H9 (cell line): Measurements from ENCODE around the gene ELANE. TPM values are rescaled to one million over a fixed set of nuclear protein-coding genes. Genes with fewer than 3 reads are reported as not detected.

Experiments used
- DNase-seq: peaks from one replicate; pipeline ENCODE4 v3.0.0-alpha.2; 2017
- H2AFZ ChIP-seq: one replicate; pipeline ENCODE4 v1.6.1; 2013; ENCODE audit warnings: mild to moderate bottlenecking, low read length, control low read depth, moderate library complexity
- H2AK5ac ChIP-seq: 2 replicates; pipeline ENCODE4 v1.6.1; 2013; ENCODE audit warnings: low read length, control low read depth, mixed read lengths; ENCODE audit not compliant: insufficient read length
- H2BK120ac ChIP-seq: one replicate; pipeline ENCODE4 v1.6.1; 2013; ENCODE audit warnings: low read depth, mild to moderate bottlenecking, low read length, control low read depth, inconsistent platforms; ENCODE audit not compliant: poor library complexity, severe bottlenecking
- H2BK12ac ChIP-seq: 2 replicates; pipeline ENCODE4 v1.6.1; 2013; ENCODE audit warnings: low read length, control low read depth, mixed read lengths, low read depth; ENCODE audit not compliant: insufficient read length
- H2BK15ac ChIP-seq: 2 replicates; pipeline ENCODE4 v1.6.1; 2013; ENCODE audit warnings: low read depth, low read length, control low read depth
- H2BK20ac ChIP-seq: one replicate; pipeline ENCODE4 v1.6.1; 2013; ENCODE audit warnings: low read depth, mild to moderate bottlenecking, low read length, control low read depth, inconsistent platforms; ENCODE audit not compliant: poor library complexity, severe bottlenecking
- H2BK5ac ChIP-seq: 2 replicates; pipeline ENCODE4 v1.6.1; 2013; ENCODE audit warnings: low read length, control low read depth, mixed read lengths; ENCODE audit not compliant: insufficient read length
- H3K14ac ChIP-seq: 2 replicates; pipeline ENCODE4 v1.6.1; 2013; ENCODE audit warnings: low read length, control low read depth; ENCODE audit not compliant: insufficient read depth
- H3K18ac ChIP-seq: 2 replicates; pipeline ENCODE4 v1.6.1; 2013; ENCODE audit warnings: low read depth, mild to moderate bottlenecking, mixed read lengths, low read length, control low read depth; ENCODE audit not compliant: insufficient read length
- H3K23ac ChIP-seq: 2 replicates; pipeline ENCODE4 v1.6.1; 2013; ENCODE audit warnings: low read length, control low read depth, mixed read lengths, low read depth; ENCODE audit not compliant: insufficient read length
- H3K23me2 ChIP-seq: 2 replicates; pipeline ENCODE4 v1.6.1; 2013; ENCODE audit warnings: low read depth, mild to moderate bottlenecking, mixed read lengths, low read length, control low read depth; ENCODE audit not compliant: insufficient read length, poor library complexity, severe bottlenecking
- H3K27ac ChIP-seq: 2 replicates; pipeline ENCODE4 v1.5.1; 2013; ENCODE audit warnings: low read length, control low read depth, mixed read lengths, low read depth; ENCODE audit not compliant: insufficient read length
- H3K27me3 ChIP-seq: 2 replicates; pipeline ENCODE4 v1.6.1; 2013; ENCODE audit warnings: low read length, control low read depth, inconsistent platforms; ENCODE audit not compliant: insufficient read depth
- H3K4ac ChIP-seq: 2 replicates; pipeline ENCODE4 v1.6.1; 2013; ENCODE audit warnings: low read depth, mild to moderate bottlenecking, control low read depth, inconsistent platforms, low read length, moderate library complexity
- H3K4me1 ChIP-seq: 2 replicates; pipeline ENCODE4 v1.6.1; 2013; ENCODE audit warnings: low read length, control low read depth, inconsistent platforms; ENCODE audit not compliant: insufficient read depth
- H3K4me2 ChIP-seq: 2 replicates; pipeline ENCODE4 v1.6.1; 2013; ENCODE audit warnings: low read length, control low read depth, mixed read lengths; ENCODE audit not compliant: insufficient read length, insufficient read depth
- H3K56ac ChIP-seq: 2 replicates; pipeline ENCODE4 v1.6.1; 2013; ENCODE audit warnings: low read depth, mild to moderate bottlenecking, mixed read lengths, low read length, control low read depth; ENCODE audit not compliant: insufficient read length
- H3K79me1 ChIP-seq: 2 replicates; pipeline ENCODE4 v1.6.1; 2013; ENCODE audit warnings: low read depth, mild to moderate bottlenecking, moderate library complexity, low read length, control low read depth, inconsistent platforms; ENCODE audit not compliant: insufficient read depth, poor library complexity, severe bottlenecking
- H3K79me2 ChIP-seq: 2 replicates; pipeline ENCODE4 v1.6.1; 2013; ENCODE audit warnings: low read length, control low read depth, inconsistent platforms; ENCODE audit not compliant: insufficient read depth
- H3K9ac ChIP-seq: 2 replicates; pipeline ENCODE4 v1.6.1; 2013; ENCODE audit warnings: low read length, control low read depth, mixed read lengths; ENCODE audit not compliant: insufficient read length; ENCODE audit errors: extremely low read depth
- H3K9me3 ChIP-seq: one replicate; pipeline ENCODE4 v1.6.1; 2013; ENCODE audit warnings: low read depth, low read length, inconsistent platforms; ENCODE audit not compliant: control insufficient read depth
- H3T11ph ChIP-seq: one replicate; pipeline ENCODE4 v1.6.1; 2013; ENCODE audit warnings: mild to moderate bottlenecking, low read length, control low read depth, inconsistent platforms
- H4K20me1 ChIP-seq: one replicate; pipeline ENCODE4 v1.6.1; 2013; ENCODE audit not compliant: control insufficient read depth, insufficient read length, insufficient read depth
- H4K5ac ChIP-seq: 2 replicates; pipeline ENCODE4 v1.6.1; 2013; ENCODE audit warnings: low read depth, mild to moderate bottlenecking, mixed read lengths, low read length, control low read depth; ENCODE audit not compliant: insufficient read length
- H4K8ac ChIP-seq: replicated peaks from 2 replicates; pipeline ENCODE4 v1.6.1; 2013; ENCODE audit warnings: low read length, control low read depth, mixed read lengths, low read depth; ENCODE audit not compliant: insufficient read length
- H4K91ac ChIP-seq: 2 replicates; pipeline ENCODE4 v1.6.1; 2013; ENCODE audit warnings: low read depth, mild to moderate bottlenecking, moderate library complexity, mixed read lengths, low read length, control low read depth; ENCODE audit not compliant: insufficient read length
- H3K27ac Mint-ChIP-seq, 3 experiments: 2 replicates in 2 of 3; 3 replicates in 1 of 3; pipeline ENCODE4 v1.8.0; 2020 to 2021; ENCODE audit warnings: mixed read lengths in 3 of 3, mild to moderate bottlenecking in 1 of 3, moderate library complexity in 1 of 3
- H3K27me3 Mint-ChIP-seq: 2 replicates; pipeline ENCODE4 v1.8.0; 2021; ENCODE audit warnings: low read depth, mild to moderate bottlenecking, moderate library complexity, mixed read lengths
- H3K36me3 Mint-ChIP-seq, 3 experiments: 2 replicates in 2 of 3; 3 replicates in 1 of 3; pipeline ENCODE4 v1.8.0; 2020 to 2021; ENCODE audit warnings: low read depth in 3 of 3, mixed read lengths in 3 of 3; ENCODE audit not compliant: insufficient read depth in 1 of 3
- H3K4me1 Mint-ChIP-seq, 2 experiments: 2 replicates each; pipeline ENCODE4 v1.8.0; 2020; ENCODE audit warnings: mixed read lengths in 2 of 2
- H3K4me3 Mint-ChIP-seq, 2 experiments: 2 replicates in 1 of 2; 3 replicates in 1 of 2; pipeline ENCODE4 v1.8.0; 2020 to 2021; ENCODE audit warnings: mild to moderate bottlenecking in 2 of 2, mixed read lengths in 2 of 2, moderate library complexity in 1 of 2
- H3K9me3 Mint-ChIP-seq, 2 experiments: 2 replicates in 1 of 2; 3 replicates in 1 of 2; pipeline ENCODE4 v1.8.0; 2020; ENCODE audit warnings: mild to moderate bottlenecking in 2 of 2, mixed read lengths in 2 of 2, moderate library complexity in 1 of 2
- WGBS: extraction: QIAGEN DNeasy Blood & Tissue Kit; methylation state at CpG from one replicate; pipeline ENCODE4 v1.1.7; 2013; ENCODE audit warnings: missing lambda C conversion rate, low lambda C conversion rate, mixed read lengths; ENCODE audit not compliant: insufficient read length; ENCODE audit errors: extremely low coverage; 5-methylcytosine and 5-hydroxymethylcytosine counted together
- total RNA-seq: library from RNA; stranded (reverse); gene quantifications from 2 replicates; pipeline ENCODE4 v1.2.1, GENCODE V29; 2021
- TF ChIP-seq, protein P1 (sequence below): fragments of 200-600 bp; sonication (generic); conservative IDR thresholded peaks from 3 replicates; pipeline ENCODE4 v1.8.0; 2021; ENCODE audit warnings: antibody characterized with exemption, mild to moderate bottlenecking

Gene ELANE
- total RNA-seq, 1 experiment from 2014 or later: not detected

DNA sequence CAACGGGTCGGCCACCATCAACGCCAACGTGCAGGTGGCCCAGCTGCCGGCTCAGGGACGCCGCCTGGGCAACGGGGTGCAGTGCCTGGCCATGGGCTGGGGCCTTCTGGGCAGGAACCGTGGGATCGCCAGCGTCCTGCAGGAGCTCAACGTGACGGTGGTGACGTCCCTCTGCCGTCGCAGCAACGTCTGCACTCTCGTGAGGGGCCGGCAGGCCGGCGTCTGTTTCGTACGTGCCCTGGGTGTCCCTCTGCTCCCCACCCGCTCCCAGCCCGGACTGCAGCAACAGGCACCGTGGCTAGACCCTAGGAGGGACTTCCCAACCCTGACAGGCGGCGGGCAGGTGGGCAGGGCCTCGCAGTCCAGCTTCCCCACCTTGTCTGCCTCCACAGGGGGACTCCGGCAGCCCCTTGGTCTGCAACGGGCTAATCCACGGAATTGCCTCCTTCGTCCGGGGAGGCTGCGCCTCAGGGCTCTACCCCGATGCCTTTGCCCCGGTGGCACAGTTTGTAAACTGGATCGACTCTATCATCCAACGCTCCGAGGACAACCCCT is 3.5 kb downstream of the ELANE start:
- Histone ChIP-seq H3K79me1 (no peaks in the 10 kb centered on the region), H3K4ac (no peak overlapping the region)
- peaks cover 0 to 2% of the 10 kb centered on the region in 2 experiments; a peak in 1 of 5 replicates for H3K9me3 Mint-ChIP-seq

More for the DNA sequence above, 3.5 kb downstream of the ELANE start:
- no CpG with 5 or more reads among the region's 40 CpGs for WGBS
- TF ChIP-seq, protein P1, sequence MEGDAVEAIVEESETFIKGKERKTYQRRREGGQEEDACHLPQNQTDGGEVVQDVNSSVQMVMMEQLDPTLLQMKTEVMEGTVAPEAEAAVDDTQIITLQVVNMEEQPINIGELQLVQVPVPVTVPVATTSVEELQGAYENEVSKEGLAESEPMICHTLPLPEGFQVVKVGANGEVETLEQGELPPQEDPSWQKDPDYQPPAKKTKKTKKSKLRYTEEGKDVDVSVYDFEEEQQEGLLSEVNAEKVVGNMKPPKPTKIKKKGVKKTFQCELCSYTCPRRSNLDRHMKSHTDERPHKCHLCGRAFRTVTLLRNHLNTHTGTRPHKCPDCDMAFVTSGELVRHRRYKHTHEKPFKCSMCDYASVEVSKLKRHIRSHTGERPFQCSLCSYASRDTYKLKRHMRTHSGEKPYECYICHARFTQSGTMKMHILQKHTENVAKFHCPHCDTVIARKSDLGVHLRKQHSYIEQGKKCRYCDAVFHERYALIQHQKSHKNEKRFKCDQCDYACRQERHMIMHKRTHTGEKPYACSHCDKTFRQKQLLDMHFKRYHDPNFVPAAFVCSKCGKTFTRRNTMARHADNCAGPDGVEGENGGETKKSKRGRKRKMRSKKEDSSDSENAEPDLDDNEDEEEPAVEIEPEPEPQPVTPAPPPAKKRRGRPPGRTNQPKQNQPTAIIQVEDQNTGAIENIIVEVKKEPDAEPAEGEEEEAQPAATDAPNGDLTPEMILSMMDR: no peak
- H3K36me3 Mint-ChIP-seq: no peaks in the 10 kb centered on the region
- no peak overlapping the region for H2AK5ac ChIP-seq
- no peak overlapping the region for H3K4me3 Mint-ChIP-seq
- H2BK5ac ChIP-seq: no peak overlapping the region
- peaks cover 34% of the 10 kb centered on the region for H3K27me3 Mint-ChIP-seq
- H3K18ac ChIP-seq: no peak overlapping the region
- H2BK120ac ChIP-seq: no peak overlapping the region
- H2BK20ac ChIP-seq: no peak overlapping the region
- H2BK15ac ChIP-seq: no peak overlapping the region
- no peak overlapping the region for H3K9ac ChIP-seq
- DNase-seq: no peak
- H3K4me1 ChIP-seq: no peaks in the 10 kb centered on the region
- peaks cover 3% of the 10 kb centered on the region; the same call in 1 of the 2 replicates for H3K27me3 ChIP-seq
- H4K91ac ChIP-seq: no peak overlapping the region
- H4K20me1 ChIP-seq: no peaks in the 10 kb centered on the region
- H3K4me2 ChIP-seq: no peak overlapping the region
- H3K27ac Mint-ChIP-seq: no peak overlapping the region
- H3K23ac ChIP-seq: no peak overlapping the region
- no peak overlapping the region for H3K14ac ChIP-seq
- H4K5ac ChIP-seq: no peak overlapping the region
- H3K23me2 ChIP-seq: no peaks in the 10 kb centered on the region
- H4K8ac ChIP-seq: no peak overlapping the region
- H3K56ac ChIP-seq: no peak overlapping the region
- no peak overlapping the region for H2BK12ac ChIP-seq
- no peaks in the 10 kb centered on the region for H3K9me3 ChIP-seq
- no peak overlapping the region for H2AFZ ChIP-seq
- H3K27ac ChIP-seq: no peak overlapping the region
- no peaks in the 10 kb centered on the region for H3K79me2 ChIP-seq
- no peaks in the 10 kb centered on the region for H3K4me1 Mint-ChIP-seq
- no peak overlapping the region for H3T11ph ChIP-seq
